Brain microvascular endothelial cell (primary cell): Measurements from ENCODE around the gene TMEM132A.

ENCODE experiments used
- DNase-seq: peaks from one replicate; pipeline ENCODE4 v3.0.0-alpha.2; 2020
- H3K27ac ChIP-seq: fragments of 250-450 bp; sonication (Bioruptor Pico); 2 replicates; pipeline ENCODE4 v1.5.1; 2020; ENCODE audit warnings: mild to moderate bottlenecking, moderate library complexity
- H3K27me3 ChIP-seq: fragments of 250-450 bp; sonication (Bioruptor Pico); replicated peaks from 2 replicates; pipeline ENCODE4 v1.5.1; 2020; ENCODE audit warnings: mild to moderate bottlenecking
- H3K36me3 ChIP-seq: fragments of 250-450 bp; sonication (Bioruptor Pico); replicated peaks from 2 replicates; pipeline ENCODE4 v1.5.1; 2020; ENCODE audit warnings: mild to moderate bottlenecking
- H3K4me3 ChIP-seq: 2 replicates; pipeline ENCODE4 v1.5.1; 2011; ENCODE audit warnings: low read depth, mild to moderate bottlenecking, control low read depth, low read length, moderate library complexity
- in situ Hi-C: cut with HindIII; loops from 2 replicates; pipeline ENCODE4 v1.10.0; 2017; ENCODE audit warnings: low sequenced_read_pairs, low pct_ligation_motif_present
- TF ChIP-seq, protein P1 (sequence below): IDR thresholded peaks from 2 replicates; pipeline ENCODE4 v1.5.1; 2011; ENCODE audit warnings: low read depth, mild to moderate bottlenecking, moderate library complexity, low read length, control low read depth, inconsistent platforms; ENCODE audit errors: missing control alignments

Gene TMEM132A

GRCh38 chr11:60918251-60918938 lies 5.9 kb upstream of the TMEM132A start:
- Histone ChIP-seq H3K36me3 (peaks cover 25% of the 10 kb centered on the region), H3K4me3 (no peak overlapping the region), H3K27ac (no peak overlapping the region), H3K27me3 (no peaks in the 10 kb centered on the region)
- DNase-seq, result no peak
- in situ Hi-C loops, result no loop called here
- TF ChIP-seq, protein P1, sequence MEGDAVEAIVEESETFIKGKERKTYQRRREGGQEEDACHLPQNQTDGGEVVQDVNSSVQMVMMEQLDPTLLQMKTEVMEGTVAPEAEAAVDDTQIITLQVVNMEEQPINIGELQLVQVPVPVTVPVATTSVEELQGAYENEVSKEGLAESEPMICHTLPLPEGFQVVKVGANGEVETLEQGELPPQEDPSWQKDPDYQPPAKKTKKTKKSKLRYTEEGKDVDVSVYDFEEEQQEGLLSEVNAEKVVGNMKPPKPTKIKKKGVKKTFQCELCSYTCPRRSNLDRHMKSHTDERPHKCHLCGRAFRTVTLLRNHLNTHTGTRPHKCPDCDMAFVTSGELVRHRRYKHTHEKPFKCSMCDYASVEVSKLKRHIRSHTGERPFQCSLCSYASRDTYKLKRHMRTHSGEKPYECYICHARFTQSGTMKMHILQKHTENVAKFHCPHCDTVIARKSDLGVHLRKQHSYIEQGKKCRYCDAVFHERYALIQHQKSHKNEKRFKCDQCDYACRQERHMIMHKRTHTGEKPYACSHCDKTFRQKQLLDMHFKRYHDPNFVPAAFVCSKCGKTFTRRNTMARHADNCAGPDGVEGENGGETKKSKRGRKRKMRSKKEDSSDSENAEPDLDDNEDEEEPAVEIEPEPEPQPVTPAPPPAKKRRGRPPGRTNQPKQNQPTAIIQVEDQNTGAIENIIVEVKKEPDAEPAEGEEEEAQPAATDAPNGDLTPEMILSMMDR, result no peak

GRCh38 chr11:60918939-60919265 lies 5.4 kb upstream of the TMEM132A start:
- peak; percentile 73 for DNase-seq
- in situ Hi-C loops, result no loop called here
- Histone ChIP-seq H3K36me3 (peaks cover 25% of the 10 kb centered on the region), H3K27me3 (no peaks in the 10 kb centered on the region), H3K27ac (peak overlapping the region; percentile 17), H3K4me3 (no peak overlapping the region)
- TF ChIP-seq, protein P1, result peak; percentile 4

- Histone ChIP-seq H3K27me3 (no peaks in the 10 kb centered on the region), H3K36me3 (peaks cover 25% of the 10 kb centered on the region), H3K4me3 (no peak overlapping the region), H3K27ac (peak overlapping the region; percentile 17)
- in situ Hi-C loops, result no loop called here
- TF ChIP-seq, protein P1, result no peak
- no peak for DNase-seq
These were observed 4.9 kb upstream of the TMEM132A start for GRCh38 chr11:60919320-60919719.

GRCh38 chr11:60919956-60920355 lies 4.3 kb upstream of the TMEM132A start:
- Histone ChIP-seq H3K27ac (no peak overlapping the region), H3K36me3 (peaks cover 25% of the 10 kb centered on the region), H3K27me3 (no peaks in the 10 kb centered on the region), H3K4me3 (no peak overlapping the region)
- TF ChIP-seq, protein P1, result no peak
- no peak for DNase-seq
- in situ Hi-C loops, result no loop called here

DNA sequence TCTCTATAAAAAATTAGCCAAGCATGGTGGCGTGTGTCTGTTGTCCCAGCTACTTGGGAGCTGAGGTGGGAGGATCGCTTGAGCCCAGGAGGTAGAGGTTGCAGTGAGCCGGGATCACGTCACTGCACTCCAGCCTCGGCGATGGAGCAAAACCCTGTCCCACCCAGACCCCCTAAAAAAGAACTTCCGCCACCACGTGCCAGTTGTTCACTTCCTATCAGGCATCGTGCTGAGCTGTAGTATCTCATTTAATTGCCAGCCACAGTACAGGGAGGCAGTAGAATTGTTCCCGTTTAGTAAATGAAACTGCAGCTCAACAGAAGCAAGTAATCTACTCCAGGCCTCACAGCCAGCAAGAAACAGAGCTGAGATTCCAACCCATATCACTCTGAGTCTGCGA lies 3.0 kb upstream of the TMEM132A start:
- Histone ChIP-seq H3K36me3 (peaks cover 25% of the 10 kb centered on the region), H3K4me3 (no peak overlapping the region), H3K27ac (no peak overlapping the region), H3K27me3 (no peaks in the 10 kb centered on the region)
- TF ChIP-seq, protein P1, result no peak
- DNase-seq, result no peak
- in situ Hi-C loops, result no loop called here

GRCh38 chr11:60921777-60922335 lies 2.4 kb upstream of the TMEM132A start:
- Histone ChIP-seq H3K27me3 (no peaks in the 10 kb centered on the region), H3K36me3 (peaks cover 25% of the 10 kb centered on the region), H3K27ac (no peak overlapping the region), H3K4me3 (no peak overlapping the region)
- in situ Hi-C loops, result no loop called here
- TF ChIP-seq, protein P1, result no peak
- no peak for DNase-seq
